ENCODE data around the gene HCK. TPM values are rescaled to one million over a fixed set of nuclear protein-coding genes. Genes with fewer than 3 reads are reported as not detected.

HCK gene
- total and polyA plus RNA-seq, 7 donors = 8.6 to 28.0 (median 17.5) TPM

- TF ChIP-seq EP300 (IDR thresholded peaks at IDR 0.05) (no peak), POLR2AphosphoS5 (IDR thresholded peaks at IDR 0.05) (no peak), POLR2A (IDR thresholded peaks at IDR 0.05) (no peak), CTCF (IDR thresholded peaks at IDR 0.05) (no peak)
- intact Hi-C loops (cut with DNase I) = no loop called here
- no peaks in the 10 kb centered on the region for H3K27me3 ChIP-seq
- no peaks in the 10 kb centered on the region for H3K9me3 ChIP-seq
- peaks cover 44 to 95% (median 67%) of the 10 kb centered on the region in 4 donors for H3K36me3 ChIP-seq
- peak; percentile 17 for DNase-seq
- H3K4me3 ChIP-seq = no peak overlapping the region
- WGBS, 2 donors = 94% methylated on average over 8 of the region's 8 CpGs
- no peaks in the 10 kb centered on the region for H3K4me1 ChIP-seq
- no peak overlapping the region for H3K27ac ChIP-seq
Measured at GRCh38 chr20:32144898-32145662, 93.0 kb downstream of the HCK start.

GRCh38 chr20:32149566-32150170 lies 97.6 kb downstream of the HCK start:
- H3K36me3 ChIP-seq = peaks cover 34 to 97% (median 44%) of the 10 kb centered on the region in 4 donors
- H3K4me1 ChIP-seq = peaks cover 0 to 3% (median under 1%) of the 10 kb centered on the region in 4 donors
- WGBS, 2 donors = 89 to 93% methylated on average over 8 of the region's 8 CpGs
- no peaks in the 10 kb centered on the region for H3K9me3 ChIP-seq
- intact Hi-C loops (cut with DNase I) = no loop called here
- no peak overlapping the region for H3K4me3 ChIP-seq
- peak; percentile 46 for DNase-seq
- no peak overlapping the region for H3K27ac ChIP-seq
- H3K27me3 ChIP-seq = no peaks in the 10 kb centered on the region
- TF ChIP-seq POLR2A (IDR thresholded peaks at IDR 0.05) = no peak
- TF ChIP-seq CTCF (IDR thresholded peaks at IDR 0.05) = no peak
- TF ChIP-seq POLR2AphosphoS5 (IDR thresholded peaks at IDR 0.05) = no peak
- TF ChIP-seq EP300 (IDR thresholded peaks at IDR 0.05) = no peak

GRCh38 chr20:32150291-32150848 lies 98.3 kb downstream of the HCK start:
- Histone ChIP-seq H3K4me1 (peaks cover 0 to 10% (median 7%) of the 10 kb centered on the region in 4 donors), H3K4me3 (no peak overlapping the region), H3K27me3 (no peaks in the 10 kb centered on the region), H3K27ac (no peak overlapping the region), H3K36me3 (peaks cover 27 to 97% (median 37%) of the 10 kb centered on the region in 4 donors), H3K9me3 (no peaks in the 10 kb centered on the region)
- TF ChIP-seq POLR2A (IDR thresholded peaks at IDR 0.05) (no peak), EP300 (IDR thresholded peaks at IDR 0.05) (no peak), POLR2AphosphoS5 (IDR thresholded peaks at IDR 0.05) (no peak), CTCF (IDR thresholded peaks at IDR 0.05) (no peak)
- WGBS, 2 donors = 89 to 96% methylated on average over 10 of the region's 10 CpGs
- peak; percentile 50 for DNase-seq
- intact Hi-C loops (cut with DNase I) = no loop called here

Small RNA genes lying within 50 kb of the gene (small RNA-seq; reads per million reads assigned to genes)
- gene RNA5SP481 (0.72 to 4.0 (median 0.75) reads per million in 3 donors), gene RNA5SP482 (0.30 to 0.65 (median 0.43) reads per million in 3 donors)

Other genes with a start within 250 kb of the HCK start
- under 1 TPM in 2 of 4 donors, not detected in 2; 0.16 to 0.81 TPM for gene MYLK2, start 232.9 kb upstream of the HCK start, total RNA-seq
- gene MYLK2, start 232.9 kb upstream of the HCK start, polyA plus RNA-seq = under 1 TPM in 1 of 3 donors, not detected in 2; 0.39 TPM
- not detected for gene FOXS1, start 206.6 kb upstream of the HCK start, total RNA-seq
- under 1 TPM in 2 of 3 donors, not detected in 1; 0.60 to 0.66 TPM for gene FOXS1, start 206.6 kb upstream of the HCK start, polyA plus RNA-seq
- gene DUSP15, start 181.7 kb upstream of the HCK start, total RNA-seq = 1 to 10 TPM in 3 of 4 donors, not detected in 1; 1.7 to 2.6 (median 2.0) TPM
- gene DUSP15, start 181.7 kb upstream of the HCK start, polyA plus RNA-seq = 1 to 10 TPM in 1 of 3 donors, under 1 TPM in 1, not detected in 1; 0.60 to 1.2 TPM
- gene TTLL9, start 181.6 kb upstream of the HCK start, total RNA-seq = 1 to 10 TPM in 1 of 4 donors, not detected in 3; 1.1 TPM
- under 1 TPM in 1 of 3 donors, not detected in 2; 0.15 TPM for gene TTLL9, start 181.6 kb upstream of the HCK start, polyA plus RNA-seq
- 10 to 100 TPM in 1 of 4 donors, 1 to 10 TPM in 3; 5.0 to 13.7 (median 7.3) TPM for gene PDRG1, start 100.2 kb upstream of the HCK start, total RNA-seq
- gene PDRG1, start 100.2 kb upstream of the HCK start, polyA plus RNA-seq = 10 to 100 TPM; 10.2 to 15.2 (median 12.3) TPM
- under 1 TPM in 2 of 4 donors, not detected in 2; under 0.01 to 0.14 TPM for gene XKR7, start 84.1 kb upstream of the HCK start, total RNA-seq
- gene XKR7, start 84.1 kb upstream of the HCK start, polyA plus RNA-seq = under 1 TPM in 1 of 3 donors, not detected in 2; 0.15 TPM
- 1 to 10 TPM; 2.3 to 5.8 (median 4.0) TPM for gene CCM2L, start 41.8 kb upstream of the HCK start, total RNA-seq
- 1 to 10 TPM in 2 of 3 donors, under 1 TPM in 1; 0.46 to 2.5 (median 1.2) TPM for gene CCM2L, start 41.8 kb upstream of the HCK start, polyA plus RNA-seq
- gene TM9SF4, start 57.5 kb downstream of the HCK start, total RNA-seq = 10 to 100 TPM; 15.3 to 24.0 (median 19.1) TPM
- gene TM9SF4, start 57.5 kb downstream of the HCK start, polyA plus RNA-seq = 10 to 100 TPM in 1 of 3 donors, 1 to 10 TPM in 2; 6.6 to 38.3 (median 9.0) TPM
- gene PLAGL2, start 155.5 kb downstream of the HCK start, total RNA-seq = 1 to 10 TPM; 3.3 to 5.6 (median 4.6) TPM
- gene PLAGL2, start 155.5 kb downstream of the HCK start, polyA plus RNA-seq = 10 to 100 TPM in 1 of 3 donors, 1 to 10 TPM in 2; 3.0 to 12.5 (median 8.1) TPM
- 10 to 100 TPM; 23.5 to 31.6 (median 27.8) TPM for gene POFUT1, start 155.6 kb downstream of the HCK start, total RNA-seq
- gene POFUT1, start 155.6 kb downstream of the HCK start, polyA plus RNA-seq = 10 to 100 TPM in 2 of 3 donors, 1 to 10 TPM in 1; 7.2 to 25.3 (median 10.6) TPM
- 10 to 100 TPM; 16.1 to 25.8 (median 18.6) TPM for gene KIF3B, start 225.4 kb downstream of the HCK start, total RNA-seq
- gene KIF3B, start 225.4 kb downstream of the HCK start, polyA plus RNA-seq = 10 to 100 TPM; 25.8 to 45.8 (median 29.4) TPM

All from sigmoid colon (tissue), 7 donors.